HG03460 (cell line): ENCODE data around the gene EML1.

Experiments
- ATAC-seq: cut with Tn5 transposase; IDR thresholded peaks from one replicate; pipeline ENCODE4 v1.9.1; 2021; ENCODE audit not compliant: unreplicated experiment

Gene EML1

GRCh38 chr14:99803106-99803775 lies 10.0 kb downstream of the EML1 start:
- no peak for ATAC-seq

GRCh38 chr14:99803803-99804202 lies 10.6 kb downstream of the EML1 start:
- no peak for ATAC-seq

- ATAC-seq = no peak
These were observed 12.7 kb downstream of the EML1 start for GRCh38 chr14:99805757-99806439.

GRCh38 chr14:99806836-99807235 lies 13.6 kb downstream of the EML1 start:
- ATAC-seq = no peak

GRCh38 chr14:99807413-99808153 lies 14.4 kb downstream of the EML1 start:
- ATAC-seq = no peak

GRCh38 chr14:99808154-99808505 lies 14.9 kb downstream of the EML1 start:
- ATAC-seq = no peak

GRCh38 chr14:99808515-99808914 lies 15.3 kb downstream of the EML1 start:
- ATAC-seq = no peak

GRCh38 chr14:99809360-99809759 lies 16.1 kb downstream of the EML1 start:
- no peak for ATAC-seq

GRCh38 chr14:99809859-99810558 lies 16.8 kb downstream of the EML1 start:
- ATAC-seq = no peak

- no peak for ATAC-seq
These were observed 17.3 kb downstream of the EML1 start for GRCh38 chr14:99810559-99810874.

GRCh38 chr14:99812096-99812750 lies 19.0 kb downstream of the EML1 start:
- no peak for ATAC-seq

- no peak for ATAC-seq
These were observed 19.7 kb downstream of the EML1 start for GRCh38 chr14:99812892-99813291.

- no peak for ATAC-seq
These were observed 22.5 kb downstream of the EML1 start for GRCh38 chr14:99815696-99816095.

GRCh38 chr14:99816217-99816616 lies 23.0 kb downstream of the EML1 start:
- ATAC-seq = no peak

- no peak for ATAC-seq
These were observed 23.4 kb downstream of the EML1 start for GRCh38 chr14:99816642-99817041.

GRCh38 chr14:99817331-99817730 lies 24.1 kb downstream of the EML1 start:
- ATAC-seq = no peak

GRCh38 chr14:99818503-99819036 lies 25.4 kb downstream of the EML1 start:
- ATAC-seq = no peak

- no peak for ATAC-seq
These were observed 26.3 kb downstream of the EML1 start for GRCh38 chr14:99819514-99819913.

- no peak for ATAC-seq
These were observed 27.6 kb downstream of the EML1 start for GRCh38 chr14:99820702-99821331.
